H1 (cell line): Measurements from ENCODE around the gene CELF1. TPM values are rescaled to one million over a fixed set of nuclear protein-coding genes. Genes with fewer than 3 reads are reported as not detected.

ENCODE experiments used
- JUN ChIP-seq: IDR thresholded peaks from 2 replicates; pipeline ENCODE4 v1.6.1; 2011; ENCODE audit warnings: low read depth, mild to moderate bottlenecking, improper control_type of control experiment, low read length
- TEAD4 ChIP-seq: IDR thresholded peaks from 2 replicates; pipeline ENCODE4 v1.6.1; 2012; ENCODE audit warnings: low read depth, low read length, inconsistent platforms, mixed read lengths
- polyA plus RNA-seq, 7 experiments: library from polyadenylated mRNA; depleted of rRNA in 3 of 7; stranded (reverse) in 5 of 7; unstranded in 2 of 7; fragments of >200 nt in 5 of 7; fragments of 200-250 nt in 2 of 7; gene quantifications; 1 replicate in 5 of 7; 2 replicates in 1 of 7; 4 replicates in 1 of 7; pipeline versions ENCODE4 v1.2.1 to v1.2.3, GENCODE V29; 2011 to 2013; ENCODE audit warnings: missing spikeins in 2 of 7, mixed read lengths in 2 of 7
- total RNA-seq: library from RNA; stranded (reverse); fragmentation: NEBNext Ultra II Directional; extraction: Animal tissue kit (Norgen Biotek cat#: 25700); gene quantifications from 2 replicates; pipeline ENCODE4 v1.2.1, GENCODE V29; 2021
- TF ChIP-seq, protein P1 (sequence below): fragments of 300-600 bp; sonication (generic); IDR thresholded peaks from 2 replicates; pipeline ENCODE4 v1.7.1; 2012; ENCODE audit warnings: low read length, moderate library complexity, mild to moderate bottlenecking, inconsistent platforms; ENCODE audit not compliant: insufficient replicate concordance

The CELF1 gene
- total and polyA plus RNA-seq, 2 of the 8 experiments (the other 6 are each of a cell fraction or from before 2014, with no cell fraction given): 131 to 197 TPM

DNA sequence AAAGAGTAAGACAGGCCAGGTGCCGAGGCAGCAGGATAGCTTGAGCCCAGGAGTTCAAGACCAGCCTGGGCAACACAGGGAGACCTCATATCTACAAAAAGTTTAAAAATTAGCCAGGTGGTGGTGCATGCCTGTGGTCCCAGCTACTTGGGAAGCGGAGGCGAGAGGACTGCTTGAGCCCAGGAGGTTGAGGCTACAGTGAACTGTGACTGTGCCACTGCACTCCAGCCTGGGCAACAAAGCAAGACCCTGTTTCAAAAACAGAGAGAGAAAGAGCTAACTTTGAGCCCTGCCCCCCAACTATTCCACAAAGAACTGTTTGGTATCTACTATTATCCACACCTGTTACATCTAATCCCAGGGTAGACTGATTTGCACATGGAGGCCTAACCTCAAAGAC is 54.8 kb downstream of the CELF1 start (continued):
- TF ChIP-seq, protein P1, sequence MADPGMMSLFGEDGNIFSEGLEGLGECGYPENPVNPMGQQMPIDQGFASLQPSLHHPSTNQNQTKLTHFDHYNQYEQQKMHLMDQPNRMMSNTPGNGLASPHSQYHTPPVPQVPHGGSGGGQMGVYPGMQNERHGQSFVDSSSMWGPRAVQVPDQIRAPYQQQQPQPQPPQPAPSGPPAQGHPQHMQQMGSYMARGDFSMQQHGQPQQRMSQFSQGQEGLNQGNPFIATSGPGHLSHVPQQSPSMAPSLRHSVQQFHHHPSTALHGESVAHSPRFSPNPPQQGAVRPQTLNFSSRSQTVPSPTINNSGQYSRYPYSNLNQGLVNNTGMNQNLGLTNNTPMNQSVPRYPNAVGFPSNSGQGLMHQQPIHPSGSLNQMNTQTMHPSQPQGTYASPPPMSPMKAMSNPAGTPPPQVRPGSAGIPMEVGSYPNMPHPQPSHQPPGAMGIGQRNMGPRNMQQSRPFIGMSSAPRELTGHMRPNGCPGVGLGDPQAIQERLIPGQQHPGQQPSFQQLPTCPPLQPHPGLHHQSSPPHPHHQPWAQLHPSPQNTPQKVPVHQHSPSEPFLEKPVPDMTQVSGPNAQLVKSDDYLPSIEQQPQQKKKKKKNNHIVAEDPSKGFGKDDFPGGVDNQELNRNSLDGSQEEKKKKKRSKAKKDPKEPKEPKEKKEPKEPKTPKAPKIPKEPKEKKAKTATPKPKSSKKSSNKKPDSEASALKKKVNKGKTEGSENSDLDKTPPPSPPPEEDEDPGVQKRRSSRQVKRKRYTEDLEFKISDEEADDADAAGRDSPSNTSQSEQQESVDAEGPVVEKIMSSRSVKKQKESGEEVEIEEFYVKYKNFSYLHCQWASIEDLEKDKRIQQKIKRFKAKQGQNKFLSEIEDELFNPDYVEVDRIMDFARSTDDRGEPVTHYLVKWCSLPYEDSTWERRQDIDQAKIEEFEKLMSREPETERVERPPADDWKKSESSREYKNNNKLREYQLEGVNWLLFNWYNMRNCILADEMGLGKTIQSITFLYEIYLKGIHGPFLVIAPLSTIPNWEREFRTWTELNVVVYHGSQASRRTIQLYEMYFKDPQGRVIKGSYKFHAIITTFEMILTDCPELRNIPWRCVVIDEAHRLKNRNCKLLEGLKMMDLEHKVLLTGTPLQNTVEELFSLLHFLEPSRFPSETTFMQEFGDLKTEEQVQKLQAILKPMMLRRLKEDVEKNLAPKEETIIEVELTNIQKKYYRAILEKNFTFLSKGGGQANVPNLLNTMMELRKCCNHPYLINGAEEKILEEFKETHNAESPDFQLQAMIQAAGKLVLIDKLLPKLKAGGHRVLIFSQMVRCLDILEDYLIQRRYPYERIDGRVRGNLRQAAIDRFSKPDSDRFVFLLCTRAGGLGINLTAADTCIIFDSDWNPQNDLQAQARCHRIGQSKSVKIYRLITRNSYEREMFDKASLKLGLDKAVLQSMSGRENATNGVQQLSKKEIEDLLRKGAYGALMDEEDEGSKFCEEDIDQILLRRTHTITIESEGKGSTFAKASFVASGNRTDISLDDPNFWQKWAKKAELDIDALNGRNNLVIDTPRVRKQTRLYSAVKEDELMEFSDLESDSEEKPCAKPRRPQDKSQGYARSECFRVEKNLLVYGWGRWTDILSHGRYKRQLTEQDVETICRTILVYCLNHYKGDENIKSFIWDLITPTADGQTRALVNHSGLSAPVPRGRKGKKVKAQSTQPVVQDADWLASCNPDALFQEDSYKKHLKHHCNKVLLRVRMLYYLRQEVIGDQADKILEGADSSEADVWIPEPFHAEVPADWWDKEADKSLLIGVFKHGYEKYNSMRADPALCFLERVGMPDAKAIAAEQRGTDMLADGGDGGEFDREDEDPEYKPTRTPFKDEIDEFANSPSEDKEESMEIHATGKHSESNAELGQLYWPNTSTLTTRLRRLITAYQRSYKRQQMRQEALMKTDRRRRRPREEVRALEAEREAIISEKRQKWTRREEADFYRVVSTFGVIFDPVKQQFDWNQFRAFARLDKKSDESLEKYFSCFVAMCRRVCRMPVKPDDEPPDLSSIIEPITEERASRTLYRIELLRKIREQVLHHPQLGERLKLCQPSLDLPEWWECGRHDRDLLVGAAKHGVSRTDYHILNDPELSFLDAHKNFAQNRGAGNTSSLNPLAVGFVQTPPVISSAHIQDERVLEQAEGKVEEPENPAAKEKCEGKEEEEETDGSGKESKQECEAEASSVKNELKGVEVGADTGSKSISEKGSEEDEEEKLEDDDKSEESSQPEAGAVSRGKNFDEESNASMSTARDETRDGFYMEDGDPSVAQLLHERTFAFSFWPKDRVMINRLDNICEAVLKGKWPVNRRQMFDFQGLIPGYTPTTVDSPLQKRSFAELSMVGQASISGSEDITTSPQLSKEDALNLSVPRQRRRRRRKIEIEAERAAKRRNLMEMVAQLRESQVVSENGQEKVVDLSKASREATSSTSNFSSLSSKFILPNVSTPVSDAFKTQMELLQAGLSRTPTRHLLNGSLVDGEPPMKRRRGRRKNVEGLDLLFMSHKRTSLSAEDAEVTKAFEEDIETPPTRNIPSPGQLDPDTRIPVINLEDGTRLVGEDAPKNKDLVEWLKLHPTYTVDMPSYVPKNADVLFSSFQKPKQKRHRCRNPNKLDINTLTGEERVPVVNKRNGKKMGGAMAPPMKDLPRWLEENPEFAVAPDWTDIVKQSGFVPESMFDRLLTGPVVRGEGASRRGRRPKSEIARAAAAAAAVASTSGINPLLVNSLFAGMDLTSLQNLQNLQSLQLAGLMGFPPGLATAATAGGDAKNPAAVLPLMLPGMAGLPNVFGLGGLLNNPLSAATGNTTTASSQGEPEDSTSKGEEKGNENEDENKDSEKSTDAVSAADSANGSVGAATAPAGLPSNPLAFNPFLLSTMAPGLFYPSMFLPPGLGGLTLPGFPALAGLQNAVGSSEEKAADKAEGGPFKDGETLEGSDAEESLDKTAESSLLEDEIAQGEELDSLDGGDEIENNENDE: no peak
- no peak for TF ChIP-seq JUN
- no peak for TF ChIP-seq TEAD4
